Fibroblast of pulmonary artery (primary cell): ENCODE data around the gene HAGHL.

Experiments used
- DNase-seq: peaks from one replicate; pipeline ENCODE4 v3.0.0-alpha.2; 2010; ENCODE audit warnings: low read depth
- H3K4me3 ChIP-seq: replicated peaks from 2 replicates; pipeline ENCODE4 v1.5.1; 2011; ENCODE audit warnings: low read depth, mild to moderate bottlenecking, control low read depth, low read length, moderate library complexity
- TF ChIP-seq, protein P1 (sequence below): IDR thresholded peaks from 2 replicates; pipeline ENCODE4 v1.5.1; 2011; ENCODE audit warnings: mild to moderate bottlenecking, control low read depth, low read length, inconsistent platforms; ENCODE audit errors: missing control alignments

The HAGHL gene

GRCh38 chr16:759110-759910, 32.4 kb downstream of the HAGHL start:
- DNase-seq, result no peak
- TF ChIP-seq, protein P1, sequence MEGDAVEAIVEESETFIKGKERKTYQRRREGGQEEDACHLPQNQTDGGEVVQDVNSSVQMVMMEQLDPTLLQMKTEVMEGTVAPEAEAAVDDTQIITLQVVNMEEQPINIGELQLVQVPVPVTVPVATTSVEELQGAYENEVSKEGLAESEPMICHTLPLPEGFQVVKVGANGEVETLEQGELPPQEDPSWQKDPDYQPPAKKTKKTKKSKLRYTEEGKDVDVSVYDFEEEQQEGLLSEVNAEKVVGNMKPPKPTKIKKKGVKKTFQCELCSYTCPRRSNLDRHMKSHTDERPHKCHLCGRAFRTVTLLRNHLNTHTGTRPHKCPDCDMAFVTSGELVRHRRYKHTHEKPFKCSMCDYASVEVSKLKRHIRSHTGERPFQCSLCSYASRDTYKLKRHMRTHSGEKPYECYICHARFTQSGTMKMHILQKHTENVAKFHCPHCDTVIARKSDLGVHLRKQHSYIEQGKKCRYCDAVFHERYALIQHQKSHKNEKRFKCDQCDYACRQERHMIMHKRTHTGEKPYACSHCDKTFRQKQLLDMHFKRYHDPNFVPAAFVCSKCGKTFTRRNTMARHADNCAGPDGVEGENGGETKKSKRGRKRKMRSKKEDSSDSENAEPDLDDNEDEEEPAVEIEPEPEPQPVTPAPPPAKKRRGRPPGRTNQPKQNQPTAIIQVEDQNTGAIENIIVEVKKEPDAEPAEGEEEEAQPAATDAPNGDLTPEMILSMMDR, result no peak
- no peak overlapping the region for H3K4me3 ChIP-seq

DNA sequence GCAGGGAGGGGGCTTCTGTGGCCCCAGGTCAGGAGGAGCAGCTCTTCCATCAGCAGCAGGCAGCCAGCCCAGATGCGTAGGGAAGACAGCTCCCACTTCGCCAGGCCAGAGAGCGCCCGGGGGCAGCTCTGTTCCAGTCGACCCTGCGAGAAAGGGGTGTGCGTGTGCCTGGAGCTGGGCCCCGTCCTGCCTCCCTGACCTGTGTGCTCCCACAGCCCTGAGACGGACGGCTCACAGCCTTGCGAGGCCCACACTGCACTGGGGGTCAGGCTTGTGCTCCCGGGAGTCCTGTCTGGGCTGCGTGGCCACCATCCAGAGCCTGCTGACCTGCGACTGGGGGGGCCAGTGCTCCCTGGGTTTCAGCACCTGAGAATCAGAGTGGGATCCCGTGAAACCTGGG, 33.2 kb downstream of the HAGHL start:
- no peak for DNase-seq
- no peak overlapping the region for H3K4me3 ChIP-seq
- TF ChIP-seq, protein P1, result no peak

GRCh38 chr16:760545-761343, 33.8 kb downstream of the HAGHL start, which contains the start of gene MSLN:
TSS of gene MSLN (plus strand) at chr16:760734. CDS start at chr16:762681, 1,947 bp downstream.
- H3K4me3 ChIP-seq, result no peak within 1 kb of the TSS
- TF ChIP-seq, protein P1, result no peak
- peak; percentile 24 for DNase-seq

DNA sequence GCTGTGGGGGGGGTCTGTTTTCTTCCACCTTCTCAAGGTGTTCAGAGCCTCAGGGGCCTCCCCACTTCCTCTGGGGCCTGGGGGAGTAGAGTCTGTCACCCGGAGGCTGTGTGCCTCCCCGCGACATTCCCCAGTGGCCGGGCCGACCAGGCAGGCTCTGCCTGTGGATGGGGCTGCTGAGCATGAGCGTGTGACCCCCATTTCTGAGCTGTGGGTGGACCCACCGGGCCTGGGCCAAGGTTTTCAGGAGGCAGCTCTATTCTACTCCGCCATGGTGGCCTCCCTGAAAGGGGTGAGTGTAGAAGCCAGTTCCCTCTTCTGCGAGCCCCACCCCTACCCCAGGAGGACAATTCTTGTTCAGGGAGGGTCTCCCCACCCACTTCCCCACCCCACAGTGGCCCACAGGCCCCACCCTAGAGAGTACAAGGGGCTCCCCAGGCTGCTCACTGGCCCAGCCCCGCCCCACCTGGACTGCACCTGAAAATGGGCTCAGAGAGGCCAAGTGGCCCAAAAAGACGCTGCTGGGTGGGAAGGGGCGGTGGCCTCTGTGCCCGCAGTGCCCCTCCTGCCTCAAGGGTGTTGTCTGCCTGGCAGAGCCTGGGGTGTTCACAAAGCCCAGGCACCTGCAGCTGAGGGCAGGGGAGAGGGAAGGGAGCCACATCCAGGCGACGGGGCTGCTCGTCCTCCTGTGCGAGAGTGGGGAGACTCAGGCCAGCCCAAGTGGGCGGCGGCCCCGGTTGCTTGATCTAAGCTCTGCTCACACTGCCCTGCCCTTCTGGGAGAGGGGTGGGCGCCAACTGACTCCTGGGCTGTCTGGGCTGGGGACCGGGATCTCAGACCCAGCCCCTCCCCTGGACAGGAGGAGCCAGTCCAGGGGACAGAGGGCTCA, 35.0 kb downstream of the HAGHL start:
- no peak overlapping the region for H3K4me3 ChIP-seq
- no peak for DNase-seq

DNA sequence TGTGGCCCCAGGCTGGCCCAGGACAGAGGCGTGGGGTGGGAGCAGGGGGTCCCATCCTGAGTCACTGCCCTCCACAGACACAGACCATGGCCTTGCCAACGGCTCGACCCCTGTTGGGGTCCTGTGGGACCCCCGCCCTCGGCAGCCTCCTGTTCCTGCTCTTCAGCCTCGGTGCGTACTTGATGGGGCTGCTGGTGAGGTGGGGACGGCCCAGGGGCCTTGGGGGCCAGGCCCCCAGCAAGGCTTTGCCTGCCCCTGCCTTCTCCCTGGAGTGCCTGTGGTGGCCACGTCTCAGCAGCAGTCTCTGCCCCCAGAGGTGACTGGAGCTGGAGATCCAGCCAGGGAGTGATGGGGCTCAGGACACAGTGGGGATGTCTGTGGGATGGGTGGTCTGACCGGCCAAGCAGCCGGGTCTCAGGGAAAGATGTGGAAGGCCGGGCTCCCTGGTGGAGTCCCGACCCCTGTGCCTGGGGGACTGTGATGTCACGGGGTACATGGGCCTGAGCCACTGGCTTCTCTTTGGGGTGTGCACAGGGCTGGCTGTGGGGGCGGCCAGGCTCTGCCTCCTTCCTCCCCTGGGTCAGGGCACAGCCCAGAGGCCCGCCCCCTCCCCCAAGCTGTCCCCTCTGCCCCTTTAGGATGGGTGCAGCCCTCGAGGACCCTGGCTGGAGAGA, 35.8 kb downstream of the HAGHL start:
- TF ChIP-seq, protein P1, result no peak
- H3K4me3 ChIP-seq, result no peak overlapping the region
- no peak for DNase-seq

More for the DNA sequence above, 35.0 kb downstream of the HAGHL start:
- TF ChIP-seq, protein P1, result no peak
